ENCODE measurements around the gene TRAPPC12. TPM values are rescaled to one million over a fixed set of nuclear protein-coding genes. Genes with fewer than 3 reads are reported as not detected.

TRAPPC12 gene
- total and polyA plus RNA-seq, 7 experiments from 2014 or later, result 29.8 to 160 (median 104) TPM

DNA sequence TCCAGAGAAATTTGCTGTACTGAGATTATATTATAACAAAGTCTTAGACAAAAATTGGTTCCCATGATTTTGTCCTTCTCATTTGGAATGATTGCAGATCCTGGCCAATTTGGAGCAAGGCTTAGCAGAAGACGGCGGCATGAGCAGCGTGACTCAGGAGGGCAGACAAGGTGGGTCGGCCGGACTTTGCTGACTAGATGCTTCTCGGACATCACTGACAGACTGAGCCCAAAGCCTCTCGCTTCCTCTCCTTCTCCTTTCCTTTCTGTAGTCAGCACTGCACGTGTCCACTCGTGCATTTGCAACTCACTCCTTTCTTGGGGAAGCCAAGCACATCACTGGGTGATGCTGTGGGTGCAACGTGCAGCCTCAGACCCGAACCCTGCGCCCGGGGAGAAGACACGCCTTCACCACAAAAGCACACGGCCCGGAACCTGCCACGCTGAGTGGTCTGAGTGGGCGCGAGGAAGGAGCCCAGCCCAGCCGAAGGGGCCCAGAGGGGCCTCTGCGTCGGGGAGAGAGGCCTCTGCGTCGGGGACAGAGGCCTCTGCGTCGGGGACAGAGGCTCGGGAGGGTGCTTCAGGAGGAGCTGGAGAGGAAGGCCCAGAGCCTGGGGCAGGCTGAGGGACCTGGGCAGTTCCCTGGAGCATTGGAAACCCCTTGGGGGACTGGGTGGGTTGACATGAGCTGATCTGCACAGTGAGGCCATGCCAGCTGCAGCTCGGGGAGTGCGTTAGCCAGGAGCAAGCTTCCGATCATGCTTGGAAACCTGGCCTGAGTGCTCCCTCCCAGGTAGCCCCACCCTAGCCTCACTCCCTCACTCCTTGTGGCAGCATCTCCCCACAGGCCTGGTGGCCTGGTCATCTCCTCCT, 78.3 kb downstream of the TRAPPC12 start:
- H3K27ac Mint-ChIP-seq, result no peak overlapping the region
- DNase-seq, result peak in 1 of 9 donors; percentile 13

DNA sequence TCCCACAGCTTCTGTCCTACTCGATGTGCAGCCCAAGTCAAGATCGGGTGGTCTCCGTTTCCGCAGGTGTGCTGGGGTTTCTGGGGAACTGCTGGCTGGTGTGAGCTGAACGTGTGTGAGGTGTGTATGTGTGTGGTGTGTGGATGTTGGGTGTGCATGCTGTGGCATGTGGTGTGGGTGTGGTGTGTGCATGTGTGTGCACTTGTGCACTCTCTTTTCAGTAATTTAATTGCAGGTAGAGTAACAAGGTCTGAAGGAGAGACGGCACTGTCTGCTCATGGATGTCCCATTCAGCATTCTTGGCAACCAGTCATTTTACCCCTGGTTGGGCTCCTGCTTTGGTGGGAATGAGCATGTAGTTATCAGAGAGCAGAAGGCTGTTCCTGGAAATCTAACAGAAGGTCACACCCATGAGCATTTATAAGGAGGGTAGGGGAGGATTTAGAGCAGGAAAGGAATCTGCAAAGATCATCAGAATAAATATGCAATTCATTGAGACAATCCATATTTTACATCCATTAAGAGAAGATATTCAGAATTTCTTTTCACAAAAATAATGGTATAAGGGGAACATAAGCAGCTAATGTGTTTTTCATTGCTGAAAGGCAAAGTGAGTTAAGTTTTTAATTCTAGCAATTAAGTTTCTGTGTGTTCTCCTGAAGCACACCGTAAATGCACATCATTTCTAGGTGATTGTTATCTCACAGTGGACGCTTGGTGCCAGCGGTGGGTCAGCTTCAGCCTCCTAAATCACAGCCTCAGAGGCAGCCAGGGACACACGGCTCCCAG, 79.1 kb downstream of the TRAPPC12 start:
- Histone ChIP-seq H3K36me3 (ENCODE audit: control insufficient read depth in 2 of 3, insufficient read depth in 3 of 3, low read length in 3 of 3) (peaks cover 0 to 60% (median 0%) of the 10 kb centered on the region in 3 experiments), H3K27ac (ENCODE audit: low read depth, low read length) (no peak overlapping the region), H3K4me3 (ENCODE audit: low read length) (no peak overlapping the region), H3K4me1 (ENCODE audit: control insufficient read depth in 2 of 2, insufficient read depth in 2 of 2, low read length in 2 of 2) (peaks cover 0 to 5% of the 10 kb centered on the region in 2 donors), H3K9me3 (ENCODE audit: control insufficient read depth in 2 of 3, low read length in 3 of 3) (no peaks in the 10 kb centered on the region), H3K27me3 (ENCODE audit: control insufficient read depth in 2 of 2, insufficient read depth in 2 of 2, low read length in 2 of 2) (no peaks in the 10 kb centered on the region)
- H3K27ac Mint-ChIP-seq, result peak overlapping the region in 3 of 9 donors; percentile 14 to 59 (median 41)
- no peaks in the 10 kb centered on the region for H3K9me3 Mint-ChIP-seq
- ChIA-PET CTCF (no interaction called here), POLR2A (no interaction called here)
- ATAC-seq, result no peak
- H3K4me1 Mint-ChIP-seq, result peaks cover 4 to 25% (median 14%) of the 10 kb centered on the region in 7 donors
- H3K27me3 Mint-ChIP-seq, result no peaks in the 10 kb centered on the region
- intact Hi-C loops (cut with micrococcal nuclease), result no loop called here
- H3K4me3 Mint-ChIP-seq, result no peak overlapping the region
- peaks cover 3 to 23% (median 9%) of the 10 kb centered on the region in 5 donors for H3K36me3 Mint-ChIP-seq
- DNase-seq, result no peak

More for the DNA sequence above, 78.3 kb downstream of the TRAPPC12 start:
- H3K36me3 Mint-ChIP-seq, result peaks cover under 1 to 31% (median 9%) of the 10 kb centered on the region in 5 donors
- peaks cover 4 to 22% (median 14%) of the 10 kb centered on the region in 7 donors for H3K4me1 Mint-ChIP-seq
- ATAC-seq, result no peak
- intact Hi-C loops (cut with micrococcal nuclease), result no loop called here
- no peaks in the 10 kb centered on the region for H3K27me3 Mint-ChIP-seq
- H3K27me3 ChIP-seq (ENCODE audit: control insufficient read depth in 2 of 2, insufficient read depth in 2 of 2, low read length in 2 of 2), result no peaks in the 10 kb centered on the region
- no peaks in the 10 kb centered on the region for H3K9me3 Mint-ChIP-seq
- peaks cover 0 to 61% (median 0%) of the 10 kb centered on the region in 3 experiments for H3K36me3 ChIP-seq (ENCODE audit: control insufficient read depth in 2 of 3, insufficient read depth in 3 of 3, low read length in 3 of 3)
- peaks cover 0 to 5% of the 10 kb centered on the region in 2 donors for H3K4me1 ChIP-seq (ENCODE audit: control insufficient read depth in 2 of 2, insufficient read depth in 2 of 2, low read length in 2 of 2)
- H3K4me3 Mint-ChIP-seq, result no peak overlapping the region
- H3K27ac ChIP-seq (ENCODE audit: low read depth, low read length), result no peak overlapping the region
- ChIA-PET CTCF (no interaction called here), POLR2A (no interaction called here)
- no peaks in the 10 kb centered on the region for H3K9me3 ChIP-seq (ENCODE audit: control insufficient read depth in 2 of 3, low read length in 3 of 3)
- no peak overlapping the region for H3K4me3 ChIP-seq (ENCODE audit: low read length)

DNA sequence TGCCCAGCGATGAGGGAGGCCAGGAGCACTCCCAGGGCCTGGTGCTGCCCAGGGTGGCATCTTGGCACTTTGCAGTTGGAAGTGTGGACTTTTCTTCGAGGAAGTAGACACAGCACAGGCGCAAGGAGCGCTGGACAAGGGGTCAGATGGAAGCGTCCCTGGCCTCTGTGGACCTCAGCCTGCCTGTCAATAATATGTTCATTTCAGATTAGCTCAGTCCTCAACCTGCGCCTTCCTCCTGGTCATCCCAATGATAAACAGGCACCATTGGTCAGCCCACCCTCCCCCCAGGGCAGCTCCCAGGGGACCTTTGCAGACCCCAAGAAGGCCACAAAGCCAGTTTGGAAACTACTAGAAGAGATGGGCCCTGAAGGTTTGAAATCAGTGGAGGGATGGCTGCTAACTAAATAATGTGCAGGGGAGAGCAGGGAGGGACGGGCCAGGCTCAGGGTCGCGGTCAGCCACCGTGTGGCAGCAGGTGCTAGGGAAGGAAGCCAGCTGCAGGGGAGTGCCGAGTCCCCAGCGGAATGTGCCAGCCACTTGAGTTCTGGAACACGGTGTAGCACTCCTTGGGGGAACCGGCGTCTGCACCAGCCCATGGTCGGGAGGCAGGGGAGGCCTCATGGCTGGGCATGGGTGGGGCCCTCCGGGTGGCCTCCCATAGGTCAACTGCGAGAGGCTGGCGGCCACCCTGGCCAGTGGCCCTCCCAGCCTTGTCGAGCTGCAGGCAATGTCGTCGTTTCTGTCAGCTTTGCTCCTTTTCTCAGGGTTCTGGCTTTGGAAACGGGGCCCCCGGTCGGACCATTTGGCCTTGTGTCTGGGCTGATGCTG, 79.9 kb downstream of the TRAPPC12 start:
- intact Hi-C loops (cut with micrococcal nuclease), result no loop called here
- Histone ChIP-seq H3K27me3 (ENCODE audit: control insufficient read depth in 2 of 2, insufficient read depth in 2 of 2, low read length in 2 of 2) (no peaks in the 10 kb centered on the region), H3K4me3 (ENCODE audit: low read length) (no peak overlapping the region), H3K9me3 (ENCODE audit: control insufficient read depth in 2 of 3, low read length in 3 of 3) (no peaks in the 10 kb centered on the region), H3K36me3 (ENCODE audit: control insufficient read depth in 2 of 3, insufficient read depth in 3 of 3, low read length in 3 of 3) (peaks cover 0 to 67% (median 0%) of the 10 kb centered on the region in 3 experiments), H3K4me1 (ENCODE audit: control insufficient read depth in 2 of 2, insufficient read depth in 2 of 2, low read length in 2 of 2) (peaks cover 0 to 5% of the 10 kb centered on the region in 2 donors), H3K27ac (ENCODE audit: low read depth, low read length) (no peak overlapping the region)
- peaks cover 3 to 28% (median 12%) of the 10 kb centered on the region in 5 donors for H3K36me3 Mint-ChIP-seq
- H3K27ac Mint-ChIP-seq, result peak overlapping the region in 2 of 9 donors; percentile 41 to 48
- DNase-seq (peak in 1 of 9 donors; percentile 13), ATAC-seq (no peak)
- no peaks in the 10 kb centered on the region for H3K27me3 Mint-ChIP-seq
- no peaks in the 10 kb centered on the region for H3K9me3 Mint-ChIP-seq
- ChIA-PET CTCF (interaction anchor here (1.2 kb wide), 1 partner anchor 193 kb away, joined by 3 read pairs; no protein-coding TSS in a partner anchor), POLR2A (no interaction called here)
- H3K4me1 Mint-ChIP-seq, result peaks cover 4 to 25% (median 14%) of the 10 kb centered on the region in 7 donors
- H3K4me3 Mint-ChIP-seq, result no peak overlapping the region

DNA sequence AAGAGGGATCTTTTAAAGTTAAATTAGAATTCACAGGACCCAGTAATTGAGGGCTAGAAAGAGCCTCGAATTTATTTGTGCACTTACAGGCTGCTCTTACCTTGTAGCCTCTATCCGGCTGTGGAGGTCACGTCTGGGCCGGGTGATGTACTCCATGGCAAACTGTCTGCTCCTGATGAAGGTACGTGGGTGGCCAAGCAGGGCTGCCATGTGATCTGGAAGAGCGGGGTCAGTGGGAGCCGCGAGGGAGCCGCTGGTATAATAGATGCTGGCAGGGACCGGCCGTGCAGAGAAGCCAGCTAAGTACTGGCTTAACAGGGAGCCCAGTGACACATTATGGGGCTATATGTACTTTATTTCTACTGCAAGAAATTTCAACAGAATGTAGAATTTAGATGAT, 80.7 kb downstream of the TRAPPC12 start:
- POLR2A ChIA-PET, result no interaction called here
- DNase-seq (peak in 1 of 9 donors; percentile 4), ATAC-seq (no peak)
- H3K9me3 ChIP-seq (ENCODE audit: control insufficient read depth in 2 of 3, low read length in 3 of 3), result no peaks in the 10 kb centered on the region
- peaks cover 4 to 25% (median 14%) of the 10 kb centered on the region in 7 donors for H3K4me1 Mint-ChIP-seq
- no peaks in the 10 kb centered on the region for H3K27me3 ChIP-seq (ENCODE audit: control insufficient read depth in 2 of 2, insufficient read depth in 2 of 2, low read length in 2 of 2)
- peaks cover 6 to 36% (median 12%) of the 10 kb centered on the region in 5 donors for H3K36me3 Mint-ChIP-seq
- H3K4me1 ChIP-seq (ENCODE audit: control insufficient read depth in 2 of 2, insufficient read depth in 2 of 2, low read length in 2 of 2), result peaks cover 0 to 5% of the 10 kb centered on the region in 2 donors
- intact Hi-C loops (cut with micrococcal nuclease), result no loop called here
- H3K27ac Mint-ChIP-seq, result peak overlapping the region in 2 of 9 donors; percentile 48 to 82
- CTCF ChIA-PET, result interaction anchor here (1.2 kb wide), 1 partner anchor 192 kb away, joined by 3 read pairs; no protein-coding TSS in a partner anchor
- H3K9me3 Mint-ChIP-seq, result no peaks in the 10 kb centered on the region
- H3K4me3 Mint-ChIP-seq, result no peak overlapping the region
- H3K27ac ChIP-seq (ENCODE audit: low read depth, low read length), result no peak overlapping the region
- H3K4me3 ChIP-seq (ENCODE audit: low read length), result no peak overlapping the region
- no peaks in the 10 kb centered on the region for H3K27me3 Mint-ChIP-seq
- H3K36me3 ChIP-seq (ENCODE audit: control insufficient read depth in 2 of 3, insufficient read depth in 3 of 3, low read length in 3 of 3), result peaks cover 0 to 68% (median 0%) of the 10 kb centered on the region in 3 experiments

DNA sequence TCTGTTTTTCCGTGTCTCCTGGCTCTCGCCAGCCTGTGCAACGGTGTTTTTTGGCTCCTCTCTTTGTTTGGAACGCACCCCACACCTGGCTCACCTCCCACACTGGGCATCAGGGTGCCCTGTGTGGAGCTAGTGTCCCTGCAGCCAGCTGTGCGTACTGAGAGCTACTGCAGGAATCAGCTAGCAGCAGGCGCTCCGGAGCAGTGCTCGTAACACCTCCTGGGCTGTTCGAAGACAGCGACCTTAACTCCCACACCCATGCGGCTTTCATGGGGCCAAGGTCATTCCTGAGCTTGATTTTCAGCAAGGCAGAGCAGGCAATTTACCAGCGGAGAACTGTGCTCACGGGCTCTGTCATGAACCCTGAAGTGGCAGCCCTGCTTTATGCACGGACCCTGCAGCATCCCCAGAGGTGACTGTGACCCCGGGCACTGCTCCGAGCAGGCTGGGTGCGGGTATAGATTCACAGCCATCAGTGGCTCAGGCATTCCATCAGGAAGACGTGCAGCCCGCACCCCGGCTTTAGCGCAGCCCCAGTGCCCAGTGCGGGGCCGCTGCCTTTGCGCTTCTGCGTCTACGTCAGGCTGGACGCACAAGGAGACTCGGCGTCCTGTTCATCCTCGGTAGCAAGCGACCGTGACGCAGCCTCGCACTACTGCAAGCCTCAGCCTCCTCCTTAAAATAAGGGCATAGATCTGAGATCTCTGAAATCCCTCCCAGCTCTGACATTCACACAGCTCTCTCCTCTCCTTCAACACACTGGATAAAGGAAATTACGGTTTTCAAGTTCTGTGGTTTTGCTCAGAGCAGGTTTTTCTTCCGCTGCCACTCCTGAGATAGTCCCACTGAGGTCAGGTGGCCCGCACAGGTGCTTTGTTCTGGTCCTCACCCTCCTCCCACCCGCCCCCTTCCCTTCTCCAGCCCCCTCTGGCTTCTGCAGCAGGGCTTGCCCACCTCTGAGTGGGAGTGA, 81.6 kb downstream of the TRAPPC12 start:
- Mint-ChIP-seq H3K9me3 (no peaks in the 10 kb centered on the region), H3K27me3 (no peaks in the 10 kb centered on the region), H3K4me3 (peak overlapping the region in 8 of 10 donors; percentile 12 to 75 (median 44)), H3K27ac (peak overlapping the region in 8 of 9 donors; percentile 8 to 82 (median 53)), H3K4me1 (peaks cover 4 to 25% (median 14%) of the 10 kb centered on the region in 7 donors), H3K36me3 (peaks cover 5 to 34% (median 5%) of the 10 kb centered on the region in 5 donors)
- DNase-seq (peak in 1 of 9 donors; percentile 17), ATAC-seq (no peak)
- no peak overlapping the region for H3K4me3 ChIP-seq (ENCODE audit: low read length)
- H3K9me3 ChIP-seq (ENCODE audit: control insufficient read depth in 2 of 3, low read length in 3 of 3), result no peaks in the 10 kb centered on the region
- H3K36me3 ChIP-seq (ENCODE audit: control insufficient read depth in 2 of 3, insufficient read depth in 3 of 3, low read length in 3 of 3), result peaks cover 0 to 78% (median 0%) of the 10 kb centered on the region in 3 experiments
- no peaks in the 10 kb centered on the region for H3K27me3 ChIP-seq (ENCODE audit: control insufficient read depth in 2 of 2, insufficient read depth in 2 of 2, low read length in 2 of 2)
- POLR2A ChIA-PET, result interaction anchor here (0.9 kb wide), 1 partner anchor 113 kb away, joined by 3 read pairs; no protein-coding TSS in a partner anchor
- H3K4me1 ChIP-seq (ENCODE audit: control insufficient read depth in 2 of 2, insufficient read depth in 2 of 2, low read length in 2 of 2), result peaks cover 0 to 5% of the 10 kb centered on the region in 2 donors
- peak overlapping the region; percentile 49 for H3K27ac ChIP-seq (ENCODE audit: low read depth, low read length)
- CTCF ChIA-PET, result interaction anchor here (1.2 to 3.6 kb wide), 3 partner anchors 38 to 191 kb away, joined by 3 to 13 read pairs (median 5); no protein-coding TSS in a partner anchor
- intact Hi-C loops (cut with micrococcal nuclease), result no loop called here

All from naive thymus-derived CD4-positive, alpha-beta T cell (primary cell).